HCT116 (cell line): ENCODE measurements around the gene SAMD4B. TPM values are rescaled to one million over a fixed set of nuclear protein-coding genes. Genes with fewer than 3 reads are reported as not detected.

Experiments used
- ATAC-seq: fragments of 200-7000 bp; cut with Tn5 transposase; 2 replicates; pipeline ENCODE4 v1.9.1; 2020; ENCODE audit warnings: mild to moderate bottlenecking, moderate library complexity
- BruUV-seq: library from RNA; stranded (reverse); fragments of 400-500 nt; replicated peaks from 2 replicates; lab custom pipeline; 2021; lab: Mats Ljungman, UMichigan
- CTCF ChIA-PET: fragments of 300-600 bp; sonication (Branson Sonifier 250); formaldehyde crosslinking; loops from one replicate; lab custom pipeline; 2021; ENCODE audit warnings: antibody characterized with exemption; lab: Charles Lee
- POLR2A ChIA-PET: fragments of 300-600, 350-600 bp; sonication (Branson Sonifier 250); formaldehyde crosslinking; loops from one replicate; lab custom pipeline; 2021; ENCODE audit warnings: antibody characterized with exemption; lab: Charles Lee
- RAD21 ChIA-PET, 2 experiments: fragments of 300-600 bp; sonication (Branson Sonifier 250); formaldehyde crosslinking; loops; one replicate each; lab custom pipeline; 2023; ENCODE audit warnings: low total read pairs in 2 of 2; ENCODE audit not compliant: uncharacterized antibody in 2 of 2, unreplicated experiment in 2 of 2, low non-redundant PET in 1 of 2; lab: Charles Lee
- DNase-seq: peaks from one replicate; pipeline ENCODE4 v3.0.0-alpha.2; 2010; ENCODE audit warnings: low read depth, low spot score
- H2AFZ ChIP-seq: fragments of 200-600 bp; shearing (Covaris generic), sonication (generic); 2 replicates; pipeline ENCODE4 v1.6.1; 2017; ENCODE audit warnings: low read depth, mixed run types, mixed read lengths, antibody characterized with exemption, low read length; ENCODE audit not compliant: poor library complexity, severe bottlenecking
- H3K27ac ChIP-seq: 2 replicates; pipeline ENCODE4 v1.5.1; 2012; ENCODE audit warnings: low read depth, low read length
- H3K27me3 ChIP-seq: fragments of 200-600 bp; sonication (generic); 2 replicates; pipeline ENCODE4 v1.6.1; 2016; ENCODE audit warnings: mixed run types, low read length, mixed read lengths; ENCODE audit not compliant: insufficient read depth
- H3K36me3 ChIP-seq, 2 experiments: fragments of 200-500 bp in 1 of 2; fragments of 200-600 bp in 1 of 2; sonication (Bioruptor generic) in 1 of 2; sonication (generic) in 1 of 2; 2 replicates each; pipeline versions ENCODE4 v1.5.1 to v1.6.1; 2014 to 2016; ENCODE audit warnings: low read length in 2 of 2, inconsistent platforms in 1 of 2, mixed read lengths in 1 of 2, mixed run types in 1 of 2; ENCODE audit not compliant: insufficient read depth in 2 of 2, control insufficient read depth in 1 of 2
- H3K4me1 ChIP-seq, 2 experiments: fragments of 200-600 bp in 1 of 2; sonication (generic) in 1 of 2; 2 replicates each; pipeline versions ENCODE4 v1.5.1 to v1.6.1; 2012 to 2017; ENCODE audit warnings: low read length in 2 of 2, inconsistent platforms in 1 of 2, mild to moderate bottlenecking in 1 of 2, mixed read lengths in 1 of 2, mixed run types in 1 of 2, moderate library complexity in 1 of 2; ENCODE audit not compliant: insufficient read depth in 2 of 2, control insufficient read depth in 1 of 2
- H3K4me2 ChIP-seq: fragments of 200-600 bp; sonication (generic); 2 replicates; pipeline ENCODE4 v1.6.1; 2017; ENCODE audit warnings: mixed run types, low read length, mixed read lengths
- H3K4me3 ChIP-seq, 2 experiments: fragments of 200-600 bp in 1 of 2; sonication (generic) in 1 of 2; replicated peaks in 1 of 2; 2 replicates each; pipeline ENCODE4 v1.5.1; 2011 to 2016; ENCODE audit warnings: low read length in 2 of 2, control low read depth in 1 of 2, low read depth in 1 of 2, mild to moderate bottlenecking in 1 of 2, mixed read lengths in 1 of 2, mixed run types in 1 of 2
- H3K79me2 ChIP-seq: fragments of 200-600 bp; sonication (generic); 2 replicates; pipeline ENCODE4 v1.6.1; 2017; ENCODE audit warnings: mild to moderate bottlenecking, mixed run types, low read length, moderate library complexity, mixed read lengths; ENCODE audit not compliant: insufficient read depth
- H3K9ac ChIP-seq: fragments of 200-600 bp; sonication (generic); 2 replicates; pipeline ENCODE4 v1.6.1; 2016; ENCODE audit warnings: low read length, mixed read lengths
- H3K9me2 ChIP-seq: fragments of 200-600 bp; sonication (generic), shearing (Covaris generic); 2 replicates; pipeline ENCODE4 v1.6.1; 2017; ENCODE audit warnings: mixed run types, mild to moderate bottlenecking, moderate library complexity; ENCODE audit not compliant: insufficient read depth
- H3K9me3 ChIP-seq, 2 experiments: fragments of 200-500 bp in 1 of 2; fragments of 200-600 bp in 1 of 2; sonication (Bioruptor generic) in 1 of 2; sonication (generic) in 1 of 2; 2 replicates each; pipeline ENCODE4 v1.6.1; 2014 to 2017; ENCODE audit warnings: low read length in 2 of 2, mixed read lengths in 2 of 2, inconsistent platforms in 1 of 2, low read depth in 1 of 2, mild to moderate bottlenecking in 1 of 2, mixed run types in 1 of 2, moderate library complexity in 1 of 2; ENCODE audit not compliant: control insufficient read depth in 1 of 2, insufficient read depth in 1 of 2
- H4K20me1 ChIP-seq: fragments of 200-600 bp; sonication (generic), shearing (Covaris generic); 2 replicates; pipeline ENCODE4 v1.6.1; 2017; ENCODE audit warnings: mixed run types, mild to moderate bottlenecking, moderate library complexity; ENCODE audit not compliant: insufficient read depth
- CEBPB ChIP-seq: IDR thresholded peaks from 2 replicates; pipeline ENCODE4 v1.6.1; 2012; ENCODE audit warnings: low read depth
- EGR1 ChIP-seq: IDR thresholded peaks from 2 replicates; pipeline ENCODE4 v1.6.1; 2012; ENCODE audit warnings: low read depth
- ELF1 ChIP-seq: IDR thresholded peaks from 2 replicates; pipeline ENCODE4 v1.6.1; 2012; ENCODE audit warnings: low read depth, borderline replicate concordance
- EZH2 ChIP-seq: fragments of 200-600 bp; sonication (generic); IDR thresholded peaks from 2 replicates; pipeline ENCODE4 v1.6.1; 2017; ENCODE audit warnings: antibody characterized with exemption, mixed run types
- EZH2phosphoT487 ChIP-seq: fragments of 200-600 bp; IDR thresholded peaks from 2 replicates; pipeline ENCODE4 v1.6.1; 2018; ENCODE audit warnings: antibody characterized with exemption, borderline replicate concordance
- JUND ChIP-seq: IDR thresholded peaks from 2 replicates; pipeline ENCODE4 v1.6.1; 2012
- POLR2A ChIP-seq: IDR thresholded peaks from 2 replicates; pipeline ENCODE4 v1.7.0; 2011; ENCODE audit warnings: borderline replicate concordance; ENCODE audit not compliant: insufficient read depth, insufficient read length; ENCODE audit errors: extremely low read depth
- POLR2AphosphoS5 ChIP-seq: IDR thresholded peaks from 2 replicates; pipeline ENCODE4 v1.6.1; 2011; ENCODE audit warnings: mild to moderate bottlenecking, low read depth, low read length, moderate library complexity
- RAD21 ChIP-seq: IDR thresholded peaks from 2 replicates; pipeline ENCODE4 v1.6.1; 2012; ENCODE audit warnings: low read depth, mild to moderate bottlenecking
- SP1 ChIP-seq: IDR thresholded peaks from 2 replicates; pipeline ENCODE4 v1.6.1; 2012; ENCODE audit warnings: low read depth
- SRF ChIP-seq: IDR thresholded peaks from 2 replicates; pipeline ENCODE4 v1.6.1; 2012; ENCODE audit warnings: low read depth
- TCF7L2 ChIP-seq: IDR thresholded peaks from 2 replicates; pipeline ENCODE4 v1.7.0; 2011; ENCODE audit warnings: borderline replicate concordance, inconsistent platforms; ENCODE audit not compliant: insufficient read depth, insufficient read length; ENCODE audit errors: extremely low read depth
- ZFX ChIP-seq: fragments of 450-650 bp; IDR thresholded peaks from 2 replicates; pipeline ENCODE4 v1.6.1; 2017
- ZNF274 ChIP-seq: fragments of 200-500 bp; sonication (Bioruptor generic); IDR thresholded peaks from 2 replicates; pipeline ENCODE4 v1.6.1; 2014; ENCODE audit warnings: mild to moderate bottlenecking, low read depth, low read length, inconsistent platforms
- intact Hi-C: fragments of 100-400 bp; cut with micrococcal nuclease; formaldehyde crosslinking; loops from 2 replicates; pipeline ENCODE4 v1.10.0; 2022
- total RNA-seq: library from RNA; stranded (reverse); gene quantifications from one replicate; pipeline ENCODE4 v1.2.1, GENCODE V29; 2021; ENCODE audit not compliant: unreplicated experiment
- TF ChIP-seq, protein P1 (sequence below): IDR thresholded peaks from 2 replicates; pipeline ENCODE4 v1.6.1; 2012; ENCODE audit warnings: low read depth
- TF ChIP-seq, protein P2 (sequence below): IDR thresholded peaks from 2 replicates; pipeline ENCODE4 v1.6.1; 2012
- TF ChIP-seq, protein P3 (sequence below): IDR thresholded peaks from 2 replicates; pipeline ENCODE4 v1.6.1; 2011; ENCODE audit warnings: mild to moderate bottlenecking, low read length, moderate library complexity; ENCODE audit not compliant: insufficient replicate concordance; ENCODE audit errors: extremely low read depth
- TF ChIP-seq, protein P4 (sequence below): IDR thresholded peaks from 2 replicates; pipeline ENCODE4 v1.6.1; 2012

The SAMD4B gene
- total RNA-seq, 1 experiment from 2014 or later: 127 TPM

DNA sequence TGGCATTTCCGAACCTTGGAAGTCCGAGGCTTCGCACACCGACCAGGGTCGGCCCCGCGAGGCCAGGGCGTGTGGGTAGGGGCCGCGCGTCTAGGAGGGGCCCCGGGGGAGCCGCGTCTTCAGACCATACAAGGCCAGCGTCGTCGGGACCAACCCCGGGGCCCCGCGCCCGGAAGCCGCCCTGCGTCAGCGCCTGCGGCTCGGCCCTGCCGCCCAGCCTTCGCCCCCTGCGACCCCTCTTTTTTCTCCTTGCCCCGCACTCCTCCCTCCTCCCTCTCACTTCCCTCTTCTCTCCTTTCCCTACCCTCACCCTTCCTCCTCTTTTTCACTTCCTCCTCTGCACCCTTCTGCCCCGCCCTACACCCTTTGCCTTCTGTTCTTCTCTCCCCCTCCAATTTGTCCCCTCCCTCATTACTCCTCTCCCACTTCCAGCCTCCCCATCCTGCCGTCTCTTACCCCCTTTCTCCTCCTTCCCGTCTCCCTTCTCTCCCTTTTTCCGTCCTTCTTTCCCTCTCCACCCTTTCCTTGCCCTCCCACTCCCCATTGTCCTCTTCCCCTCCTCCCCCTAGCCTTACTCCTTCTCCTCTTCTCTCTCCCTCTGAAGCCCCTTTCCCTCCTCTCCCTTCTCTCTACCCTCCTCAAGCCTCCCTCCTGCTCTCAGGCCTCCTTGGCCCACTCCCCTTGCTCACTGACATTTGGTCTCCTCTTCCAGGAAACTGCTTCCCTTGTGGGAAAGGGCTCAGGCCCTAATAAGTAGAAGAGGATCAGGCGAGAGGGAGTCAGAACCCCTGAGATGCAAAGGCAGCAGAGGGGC, 68.0 kb downstream of the SAMD4B start:
- H3K36me3 ChIP-seq: peaks cover 2 to 12% of the 10 kb centered on the region in 2 experiments; a peak in 1 of 4 replicates
- peak overlapping the region; percentile 90 to 98 for H3K4me3 ChIP-seq
- peak overlapping the region; percentile 100 for H3K27ac ChIP-seq
- BruUV-seq: no TSS peak
- H3K4me2 ChIP-seq: peak overlapping the region; percentile 92
- peaks cover 5% of the 10 kb centered on the region; the same call in 1 of the 2 replicates for H4K20me1 ChIP-seq
- ChIA-PET POLR2A (interaction anchor here (1.3 to 4.1 kb wide), 2 partner anchors 12 to 26 kb away, joined by 11 to 57 read pairs; partner anchors contain the start of gene RPS16), RAD21 (no interaction called here), CTCF (interaction anchor here (1.0 kb wide), 1 partner anchor 31 kb away, joined by 5 read pairs; no protein-coding TSS in a partner anchor)
- DNase-seq (peak; percentile 54), ATAC-seq (peak; percentile 26)
- intact Hi-C loops: loop anchor here (5.0 kb wide), 1 partner anchor 68 kb away; the partner anchor contains the start of gene SAMD4B
- peaks cover 43 to 77% of the 10 kb centered on the region in 2 experiments for H3K4me1 ChIP-seq
- no peak overlapping the region for H2AFZ ChIP-seq
- no peaks in the 10 kb centered on the region for H3K9me2 ChIP-seq
- no peaks in the 10 kb centered on the region for H3K27me3 ChIP-seq
- peak overlapping the region; percentile 97 for H3K9ac ChIP-seq
- H3K9me3 ChIP-seq: no peaks in the 10 kb centered on the region
- TF ChIP-seq EZH2 (no peak), SP1 (no peak), EGR1 (no peak), SRF (no peak), CEBPB (no peak), POLR2A (peak; percentile 42), JUND (no peak), EZH2phosphoT487 (no peak), ZNF274 (no peak), POLR2AphosphoS5 (peak; percentile 62), TCF7L2 (no peak), ELF1 (no peak), RAD21 (no peak), ZFX (no peak; the same call in 1 of the 2 replicates)
- TF ChIP-seq, protein P1, sequence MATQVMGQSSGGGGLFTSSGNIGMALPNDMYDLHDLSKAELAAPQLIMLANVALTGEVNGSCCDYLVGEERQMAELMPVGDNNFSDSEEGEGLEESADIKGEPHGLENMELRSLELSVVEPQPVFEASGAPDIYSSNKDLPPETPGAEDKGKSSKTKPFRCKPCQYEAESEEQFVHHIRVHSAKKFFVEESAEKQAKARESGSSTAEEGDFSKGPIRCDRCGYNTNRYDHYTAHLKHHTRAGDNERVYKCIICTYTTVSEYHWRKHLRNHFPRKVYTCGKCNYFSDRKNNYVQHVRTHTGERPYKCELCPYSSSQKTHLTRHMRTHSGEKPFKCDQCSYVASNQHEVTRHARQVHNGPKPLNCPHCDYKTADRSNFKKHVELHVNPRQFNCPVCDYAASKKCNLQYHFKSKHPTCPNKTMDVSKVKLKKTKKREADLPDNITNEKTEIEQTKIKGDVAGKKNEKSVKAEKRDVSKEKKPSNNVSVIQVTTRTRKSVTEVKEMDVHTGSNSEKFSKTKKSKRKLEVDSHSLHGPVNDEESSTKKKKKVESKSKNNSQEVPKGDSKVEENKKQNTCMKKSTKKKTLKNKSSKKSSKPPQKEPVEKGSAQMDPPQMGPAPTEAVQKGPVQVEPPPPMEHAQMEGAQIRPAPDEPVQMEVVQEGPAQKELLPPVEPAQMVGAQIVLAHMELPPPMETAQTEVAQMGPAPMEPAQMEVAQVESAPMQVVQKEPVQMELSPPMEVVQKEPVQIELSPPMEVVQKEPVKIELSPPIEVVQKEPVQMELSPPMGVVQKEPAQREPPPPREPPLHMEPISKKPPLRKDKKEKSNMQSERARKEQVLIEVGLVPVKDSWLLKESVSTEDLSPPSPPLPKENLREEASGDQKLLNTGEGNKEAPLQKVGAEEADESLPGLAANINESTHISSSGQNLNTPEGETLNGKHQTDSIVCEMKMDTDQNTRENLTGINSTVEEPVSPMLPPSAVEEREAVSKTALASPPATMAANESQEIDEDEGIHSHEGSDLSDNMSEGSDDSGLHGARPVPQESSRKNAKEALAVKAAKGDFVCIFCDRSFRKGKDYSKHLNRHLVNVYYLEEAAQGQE: no peak
- TF ChIP-seq, protein P2, sequence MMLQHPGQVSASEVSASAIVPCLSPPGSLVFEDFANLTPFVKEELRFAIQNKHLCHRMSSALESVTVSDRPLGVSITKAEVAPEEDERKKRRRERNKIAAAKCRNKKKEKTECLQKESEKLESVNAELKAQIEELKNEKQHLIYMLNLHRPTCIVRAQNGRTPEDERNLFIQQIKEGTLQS: no peak
- TF ChIP-seq, protein P3, sequence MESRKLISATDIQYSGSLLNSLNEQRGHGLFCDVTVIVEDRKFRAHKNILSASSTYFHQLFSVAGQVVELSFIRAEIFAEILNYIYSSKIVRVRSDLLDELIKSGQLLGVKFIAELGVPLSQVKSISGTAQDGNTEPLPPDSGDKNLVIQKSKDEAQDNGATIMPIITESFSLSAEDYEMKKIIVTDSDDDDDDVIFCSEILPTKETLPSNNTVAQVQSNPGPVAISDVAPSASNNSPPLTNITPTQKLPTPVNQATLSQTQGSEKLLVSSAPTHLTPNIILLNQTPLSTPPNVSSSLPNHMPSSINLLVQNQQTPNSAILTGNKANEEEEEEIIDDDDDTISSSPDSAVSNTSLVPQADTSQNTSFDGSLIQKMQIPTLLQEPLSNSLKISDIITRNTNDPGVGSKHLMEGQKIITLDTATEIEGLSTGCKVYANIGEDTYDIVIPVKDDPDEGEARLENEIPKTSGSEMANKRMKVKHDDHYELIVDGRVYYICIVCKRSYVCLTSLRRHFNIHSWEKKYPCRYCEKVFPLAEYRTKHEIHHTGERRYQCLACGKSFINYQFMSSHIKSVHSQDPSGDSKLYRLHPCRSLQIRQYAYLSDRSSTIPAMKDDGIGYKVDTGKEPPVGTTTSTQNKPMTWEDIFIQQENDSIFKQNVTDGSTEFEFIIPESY: no peak
- TF ChIP-seq, protein P4, sequence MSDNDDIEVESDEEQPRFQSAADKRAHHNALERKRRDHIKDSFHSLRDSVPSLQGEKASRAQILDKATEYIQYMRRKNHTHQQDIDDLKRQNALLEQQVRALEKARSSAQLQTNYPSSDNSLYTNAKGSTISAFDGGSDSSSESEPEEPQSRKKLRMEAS: no peak
- peaks cover 37% of the 10 kb centered on the region for H3K79me2 ChIP-seq
